Neutrophil (primary cell): ENCODE measurements around the gene KRTAP10-1.

ENCODE experiments used
- H3K27ac ChIP-seq: fragments of 200-600 bp; sonication (generic); 2 replicates; pipeline ENCODE4 v1.5.1; 2016; ENCODE audit warnings: mild to moderate bottlenecking, moderate library complexity
- H3K27me3 ChIP-seq: fragments of 200-600 bp; sonication (generic); 2 replicates; pipeline ENCODE4 v1.6.0; 2016; ENCODE audit warnings: mild to moderate bottlenecking
- H3K36me3 ChIP-seq: fragments of 200-600 bp; sonication (generic); 2 replicates; pipeline ENCODE4 v1.5.1; 2017
- H3K4me1 ChIP-seq, 2 experiments: fragments of 200-600 bp in 1 of 2; sonication (generic) in 1 of 2; 1 replicate in 1 of 2; 2 replicates in 1 of 2; pipeline versions ENCODE4 v1.5.1 to v1.6.1; 2013 to 2016; ENCODE audit warnings: low read depth in 1 of 2, low read length in 1 of 2, mild to moderate bottlenecking in 1 of 2, moderate library complexity in 1 of 2; ENCODE audit not compliant: control insufficient read depth in 1 of 2, insufficient read depth in 1 of 2
- H3K4me3 ChIP-seq, 2 experiments: fragments of 200-600 bp in 1 of 2; sonication (generic) in 1 of 2; 1 replicate in 1 of 2; 2 replicates in 1 of 2; pipeline ENCODE4 v1.5.1; 2013 to 2016; ENCODE audit warnings: low read depth in 1 of 2, low read length in 1 of 2, mild to moderate bottlenecking in 1 of 2, moderate library complexity in 1 of 2
- H3K9me3 ChIP-seq: fragments of 200-600 bp; sonication (generic); 2 replicates; pipeline ENCODE4 v1.5.1; 2016
- CTCF ChIP-seq: fragments of 200-600 bp; sonication (generic); IDR thresholded peaks from 2 replicates; pipeline ENCODE4 v1.5.1; 2016; ENCODE audit warnings: antibody characterized with exemption

The KRTAP10-1 gene

GRCh38 chr21:44502171-44502958 is 37.6 kb downstream of the KRTAP10-1 start:
- Histone ChIP-seq H3K36me3 (no peaks in the 10 kb centered on the region), H3K4me3 (no peak overlapping the region), H3K9me3 (no peaks in the 10 kb centered on the region), H3K27me3 (peaks cover 24% of the 10 kb centered on the region), H3K4me1 (peaks cover 3 to 15% of the 10 kb centered on the region in 2 experiments), H3K27ac (no peak overlapping the region)
- no peak for TF ChIP-seq CTCF

- TF ChIP-seq CTCF = no peak
- no peaks in the 10 kb centered on the region for H3K9me3 ChIP-seq
- peaks cover 3 to 15% of the 10 kb centered on the region in 2 experiments for H3K4me1 ChIP-seq
- H3K4me3 ChIP-seq = no peak overlapping the region
- H3K36me3 ChIP-seq = no peaks in the 10 kb centered on the region
- no peak overlapping the region for H3K27ac ChIP-seq
- H3K27me3 ChIP-seq = peaks cover 30% of the 10 kb centered on the region
Observed at GRCh38 chr21:44500111-44500510, 39.9 kb downstream of the KRTAP10-1 start.

DNA sequence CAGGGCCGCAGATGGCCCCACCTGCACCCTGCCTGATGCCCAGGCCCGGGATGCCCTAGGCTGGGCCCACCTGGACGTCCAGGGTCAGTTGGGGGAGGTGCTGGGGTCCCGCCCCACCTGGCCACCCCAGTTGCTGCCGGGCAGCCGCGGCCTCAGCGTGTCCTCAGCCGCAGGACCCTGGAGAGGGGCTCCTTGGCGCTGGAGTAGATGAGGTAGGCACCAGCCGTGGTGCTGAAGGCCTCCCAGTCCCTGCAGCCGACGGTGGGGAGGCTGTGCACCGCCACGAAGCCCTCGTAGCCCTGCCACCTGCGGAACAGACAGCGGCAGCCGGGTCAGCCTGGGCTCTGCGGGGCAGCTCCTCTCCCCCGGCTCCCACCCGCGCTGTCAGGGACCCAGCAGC is 40.4 kb downstream of the KRTAP10-1 start:
- H3K4me1 ChIP-seq = peaks cover 3 to 10% of the 10 kb centered on the region in 2 experiments
- H3K27me3 ChIP-seq = peaks cover 30% of the 10 kb centered on the region
- H3K9me3 ChIP-seq = no peaks in the 10 kb centered on the region
- TF ChIP-seq CTCF = no peak
- H3K4me3 ChIP-seq = no peak overlapping the region
- no peaks in the 10 kb centered on the region for H3K36me3 ChIP-seq
- no peak overlapping the region for H3K27ac ChIP-seq

GRCh38 chr21:44499211-44499560 is 40.8 kb downstream of the KRTAP10-1 start:
- TF ChIP-seq CTCF = no peak
- peaks cover 30% of the 10 kb centered on the region for H3K27me3 ChIP-seq
- no peaks in the 10 kb centered on the region for H3K36me3 ChIP-seq
- no peak overlapping the region for H3K4me3 ChIP-seq
- no peaks in the 10 kb centered on the region for H3K9me3 ChIP-seq
- peaks cover 2 to 5% of the 10 kb centered on the region in 2 experiments for H3K4me1 ChIP-seq
- no peak overlapping the region for H3K27ac ChIP-seq

DNA sequence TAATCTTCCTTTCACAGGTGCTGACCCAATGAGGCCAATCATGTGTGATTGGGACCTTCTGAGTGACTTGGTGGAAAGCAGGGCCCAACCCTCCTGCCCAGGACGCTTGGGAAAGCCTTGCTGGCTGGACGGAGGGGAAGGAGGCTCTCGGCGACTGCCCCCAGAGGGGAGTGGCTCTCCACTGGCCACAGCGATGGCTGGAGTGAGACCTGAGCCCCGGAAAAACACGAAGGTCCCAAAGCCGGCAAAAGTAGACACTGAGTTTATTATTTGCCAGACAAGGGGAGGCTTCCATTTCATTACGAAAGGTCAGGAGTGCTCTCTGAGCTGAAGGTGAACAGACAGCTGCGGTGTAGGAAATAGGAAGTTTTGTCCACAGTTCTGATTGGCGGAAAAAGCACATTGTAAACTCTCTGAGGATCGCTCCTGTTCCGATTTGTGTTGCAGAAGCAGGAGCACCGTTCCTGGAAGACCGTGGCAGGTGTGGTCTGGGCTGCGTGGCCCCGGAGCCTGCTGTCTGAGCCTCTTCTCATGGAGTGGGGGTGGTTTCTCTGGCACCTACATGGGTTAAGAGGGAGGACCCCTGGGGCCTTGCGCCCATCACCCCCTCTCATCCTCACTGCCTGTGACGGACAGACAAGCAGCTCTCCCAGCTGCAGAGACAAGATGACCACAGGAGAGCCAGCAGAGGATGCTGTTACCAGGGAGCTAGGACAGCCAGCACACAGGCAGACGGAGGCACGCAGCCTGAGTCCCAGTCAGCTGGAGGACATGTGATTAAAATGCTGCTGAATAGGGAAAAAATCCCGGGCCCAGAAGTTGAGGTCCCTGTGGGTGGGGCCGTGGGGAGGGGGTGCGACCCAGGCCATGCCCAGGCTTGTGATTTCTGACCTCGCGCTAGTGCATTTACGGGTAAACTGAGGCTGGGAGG is 41.5 kb downstream of the KRTAP10-1 start:
- Histone ChIP-seq H3K27ac (no peak overlapping the region), H3K4me1 (no peaks in the 10 kb centered on the region), H3K9me3 (peaks cover under 1% of the 10 kb centered on the region), H3K27me3 (peaks cover 30% of the 10 kb centered on the region), H3K4me3 (no peak overlapping the region), H3K36me3 (no peaks in the 10 kb centered on the region)
- TF ChIP-seq CTCF = no peak
